HEK293 (cell line): Measurements from ENCODE around the gene RPS6KA1.

ENCODE experiments used
- CTCF ChIA-PET: fragments of 350-600 bp; formaldehyde crosslinking; extraction: SDS; loops from one replicate; lab custom pipeline; 2021; ENCODE audit warnings: antibody characterized with exemption; lab: Yijun Ruan, JAX
- POLR2A ChIA-PET: fragments of 300-600 bp; formaldehyde crosslinking; extraction: SDS; loops from one replicate; lab custom pipeline; 2020; ENCODE audit warnings: antibody characterized with exemption, inconsistent platforms; lab: Yijun Ruan, JAX
- H3K27ac ChIP-seq: fragments of 200-500 bp; sonication (Bioruptor generic); 2 replicates; pipeline ENCODE4 v1.5.1; 2014; ENCODE audit warnings: low read depth, low read length, control low read depth, inconsistent platforms; ENCODE audit errors: extremely low read depth
- H3K36me3 ChIP-seq, 2 experiments: fragments of 200-500 bp in 1 of 2; sonication (Bioruptor generic) in 1 of 2; 1 replicate in 1 of 2; 2 replicates in 1 of 2; pipeline ENCODE4 v1.5.1; 2014 to 2017; ENCODE audit warnings: inconsistent platforms in 2 of 2, low read length in 2 of 2; ENCODE audit not compliant: control insufficient read depth in 2 of 2, insufficient read depth in 1 of 2
- H3K4me1 ChIP-seq: fragments of 200-500 bp; sonication (Bioruptor generic); 2 replicates; pipeline ENCODE4 v1.5.1; 2014; ENCODE audit warnings: mild to moderate bottlenecking, low read length, inconsistent platforms; ENCODE audit not compliant: control insufficient read depth, insufficient read depth
- H3K4me3 ChIP-seq: 2 replicates; pipeline ENCODE4 v1.5.1; 2011; ENCODE audit warnings: low read depth, mild to moderate bottlenecking, control low read depth, low read length, moderate library complexity
- H3K9me3 ChIP-seq: fragments of 200-500 bp; sonication (Bioruptor generic); 2 replicates; pipeline ENCODE4 v1.5.1; 2014; ENCODE audit warnings: low read depth, low read length, inconsistent platforms; ENCODE audit not compliant: control insufficient read depth, insufficient read depth
- EGR2 ChIP-seq: fragments of 450-650 bp; formaldehyde crosslinking; IDR thresholded peaks from 2 replicates; pipeline ENCODE4 v1.5.1; 2016; ENCODE audit warnings: low read depth, missing biosample characterization, missing genetic modification characterization
- GLIS1 ChIP-seq: fragments of 450-650 bp; formaldehyde crosslinking; IDR thresholded peaks from 2 replicates; pipeline ENCODE4 v1.5.1; 2016; ENCODE audit warnings: missing biosample characterization, missing genetic modification characterization
- OVOL3 ChIP-seq: fragments of 450-650 bp; formaldehyde crosslinking; IDR thresholded peaks from 2 replicates; pipeline ENCODE4 v1.5.1; 2016; ENCODE audit warnings: missing biosample characterization, missing genetic modification characterization
- YY1 ChIP-seq: fragments of 450-650 bp; formaldehyde crosslinking; IDR thresholded peaks from 2 replicates; pipeline ENCODE4 v1.5.1; 2018; ENCODE audit warnings: missing biosample characterization, missing genetic modification characterization
- ZBTB7A ChIP-seq: fragments of 450-650 bp; formaldehyde crosslinking; IDR thresholded peaks from 2 replicates; pipeline ENCODE4 v1.5.1; 2016; ENCODE audit warnings: low read depth, missing biosample characterization, missing genetic modification characterization
- ZNF138 ChIP-seq: fragments of 450-650 bp; formaldehyde crosslinking; IDR thresholded peaks from 2 replicates; pipeline ENCODE4 v1.5.1; 2016; ENCODE audit warnings: missing biosample characterization, missing genetic modification characterization, borderline replicate concordance
- ZNF157 ChIP-seq: fragments of 450-650 bp; formaldehyde crosslinking; IDR thresholded peaks from 2 replicates; pipeline ENCODE4 v1.5.1; 2016; ENCODE audit warnings: missing biosample characterization, missing genetic modification characterization
- ZNF335 ChIP-seq: fragments of 450-650 bp; formaldehyde crosslinking; conservative IDR thresholded peaks from 2 replicates; pipeline ENCODE4 v1.5.1; 2016; ENCODE audit warnings: missing biosample characterization, missing genetic modification characterization
- ZNF404 ChIP-seq: fragments of 450-650 bp; formaldehyde crosslinking; IDR thresholded peaks from 2 replicates; pipeline ENCODE4 v1.5.1; 2017; ENCODE audit warnings: missing biosample characterization, missing genetic modification characterization
- ZNF530 ChIP-seq: fragments of 450-650 bp; formaldehyde crosslinking; IDR thresholded peaks from 2 replicates; pipeline ENCODE4 v1.5.1; 2016; ENCODE audit warnings: low read depth, missing biosample characterization, missing genetic modification characterization
- ZNF548 ChIP-seq: fragments of 450-650 bp; formaldehyde crosslinking; IDR thresholded peaks from 2 replicates; pipeline ENCODE4 v1.5.1; 2016; ENCODE audit warnings: missing biosample characterization, missing genetic modification characterization
- ZNF623 ChIP-seq: fragments of 450-650 bp; formaldehyde crosslinking; IDR thresholded peaks from 2 replicates; pipeline ENCODE4 v1.5.1; 2016; ENCODE audit warnings: missing biosample characterization, missing genetic modification characterization
- ZNF624 ChIP-seq: fragments of 450-650 bp; formaldehyde crosslinking; IDR thresholded peaks from 2 replicates; pipeline ENCODE4 v1.5.1; 2017; ENCODE audit warnings: missing biosample characterization, missing genetic modification characterization
- ZNF654 ChIP-seq: fragments of 450-650 bp; formaldehyde crosslinking; IDR thresholded peaks from 2 replicates; pipeline ENCODE4 v1.5.1; 2016; ENCODE audit warnings: low read depth, missing biosample characterization, missing genetic modification characterization
- ZNF76 ChIP-seq: fragments of 450-650 bp; formaldehyde crosslinking; IDR thresholded peaks from 2 replicates; pipeline ENCODE4; 2016; ENCODE audit warnings: low read depth, missing biosample characterization, missing genetic modification characterization, borderline replicate concordance
- ZNF837 ChIP-seq: fragments of 450-650 bp; formaldehyde crosslinking; IDR thresholded peaks from 2 replicates; pipeline ENCODE4 v1.5.1; 2016; ENCODE audit warnings: missing biosample characterization, missing genetic modification characterization
- TF ChIP-seq, protein P1 (sequence below): IDR thresholded peaks from 2 replicates; pipeline ENCODE4 v1.6.1; 2011; ENCODE audit warnings: mild to moderate bottlenecking, low read depth, low read length, borderline replicate concordance
- TF ChIP-seq, protein P2 (sequence below): fragments of 450-650 bp; formaldehyde crosslinking; IDR thresholded peaks from 2 replicates; pipeline ENCODE4 v1.5.1; 2016; ENCODE audit warnings: missing biosample characterization, missing genetic modification characterization
- TF ChIP-seq, protein P3 (sequence below): fragments of 450-650 bp; formaldehyde crosslinking; IDR thresholded peaks from 2 replicates; pipeline ENCODE4 v1.5.1; 2016; ENCODE audit warnings: missing biosample characterization, missing genetic modification characterization

Gene RPS6KA1

DNA sequence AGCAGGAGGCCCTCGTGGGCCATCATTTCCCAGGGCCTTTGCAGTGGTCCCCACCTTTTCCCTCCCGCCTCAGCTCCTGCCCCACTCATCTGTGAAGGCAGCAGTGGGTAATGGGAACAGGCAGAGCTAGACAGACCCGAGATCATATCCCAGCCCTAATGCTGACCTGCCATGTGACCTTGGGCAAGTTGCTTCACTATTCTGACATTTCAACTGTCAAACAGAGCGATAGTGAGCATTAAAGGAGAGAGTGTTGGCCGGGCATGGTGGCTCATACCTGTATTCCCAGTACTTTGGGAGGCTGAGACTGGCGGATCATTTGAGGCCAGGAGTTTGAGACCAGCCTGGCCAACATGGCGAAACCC lies 51.7 kb downstream of the RPS6KA1 start:
- TF ChIP-seq ZNF624 (tag by site-specific recombination) = no peak
- no peak for TF ChIP-seq ZNF404 (tag by site-specific recombination)
- TF ChIP-seq, protein P1, sequence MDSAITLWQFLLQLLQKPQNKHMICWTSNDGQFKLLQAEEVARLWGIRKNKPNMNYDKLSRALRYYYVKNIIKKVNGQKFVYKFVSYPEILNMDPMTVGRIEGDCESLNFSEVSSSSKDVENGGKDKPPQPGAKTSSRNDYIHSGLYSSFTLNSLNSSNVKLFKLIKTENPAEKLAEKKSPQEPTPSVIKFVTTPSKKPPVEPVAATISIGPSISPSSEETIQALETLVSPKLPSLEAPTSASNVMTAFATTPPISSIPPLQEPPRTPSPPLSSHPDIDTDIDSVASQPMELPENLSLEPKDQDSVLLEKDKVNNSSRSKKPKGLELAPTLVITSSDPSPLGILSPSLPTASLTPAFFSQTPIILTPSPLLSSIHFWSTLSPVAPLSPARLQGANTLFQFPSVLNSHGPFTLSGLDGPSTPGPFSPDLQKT = no peak
- TF ChIP-seq ZNF138 = no peak
- TF ChIP-seq ZNF837 (tag by site-specific recombination) = no peak
- CTCF ChIA-PET = interaction anchor here (0.6 to 1.0 kb wide), 2 partner anchors 13 to 164 kb away, joined by 3 read pairs; no protein-coding TSS in a partner anchor
- no peak overlapping the region for H3K4me3 ChIP-seq
- H3K27ac ChIP-seq = no peak overlapping the region
- POLR2A ChIA-PET = no interaction called here
- H3K9me3 ChIP-seq = no peaks in the 10 kb centered on the region
- no peaks in the 10 kb centered on the region for H3K4me1 ChIP-seq
- no peaks in the 10 kb centered on the region for H3K36me3 ChIP-seq

DNA sequence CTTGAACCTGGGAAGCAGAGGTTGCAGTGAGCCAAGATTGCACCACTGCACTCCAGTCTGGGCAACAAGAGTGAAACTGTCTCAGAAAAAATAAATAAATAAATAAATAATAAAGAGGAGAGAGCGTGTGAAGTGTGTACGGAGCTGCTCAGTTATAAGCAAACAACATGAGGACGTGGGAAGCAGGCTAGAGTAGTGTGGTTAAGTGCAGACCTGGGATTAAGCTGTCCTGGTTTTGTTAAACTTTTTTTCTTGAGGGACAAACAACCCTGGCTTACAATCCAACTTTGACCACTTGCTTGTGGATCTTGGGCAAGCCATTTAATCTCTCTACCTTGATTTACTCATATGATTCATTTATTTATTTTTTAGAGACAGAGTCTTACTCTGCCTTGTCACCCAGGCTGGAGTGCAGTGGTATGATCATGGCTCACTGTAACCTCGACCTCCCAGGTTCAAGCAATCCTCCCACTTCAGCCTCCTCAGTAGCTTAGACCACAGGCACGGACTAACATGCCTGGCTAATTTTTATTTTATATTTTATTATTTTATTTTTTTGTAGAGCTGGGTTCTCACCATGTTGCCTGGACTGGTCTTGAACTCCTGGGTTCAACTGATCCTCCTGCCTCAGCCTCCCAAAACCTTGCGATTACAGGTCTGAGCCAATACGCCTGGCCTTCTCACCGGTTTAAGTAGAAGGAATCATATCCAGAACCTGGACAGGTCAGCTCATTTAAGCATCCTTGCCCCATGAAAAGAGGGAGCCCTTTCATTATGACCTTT lies 52.7 kb downstream of the RPS6KA1 start:
- no peak overlapping the region for H3K27ac ChIP-seq
- no peaks in the 10 kb centered on the region for H3K36me3 ChIP-seq
- H3K9me3 ChIP-seq = no peaks in the 10 kb centered on the region
- no peak overlapping the region for H3K4me3 ChIP-seq
- POLR2A ChIA-PET = no interaction called here
- TF ChIP-seq ZNF654 (tag by site-specific recombination) (no peak), ZNF157 (tag by site-specific recombination) (no peak), ZNF623 (tag by site-specific recombination) (no peak), OVOL3 (tag by site-specific recombination) (no peak), ZNF76 (tag by site-specific recombination) (no peak), EGR2 (no peak), ZNF548 (tag by site-specific recombination) (no peak), YY1 (tag by site-specific recombination) (no peak), GLIS1 (tag by site-specific recombination) (no peak), ZBTB7A (tag by site-specific recombination) (no peak), ZNF404 (tag by site-specific recombination) (no peak), ZNF335 (no peak), ZNF530 (tag by site-specific recombination) (no peak)
- TF ChIP-seq, protein P2, sequence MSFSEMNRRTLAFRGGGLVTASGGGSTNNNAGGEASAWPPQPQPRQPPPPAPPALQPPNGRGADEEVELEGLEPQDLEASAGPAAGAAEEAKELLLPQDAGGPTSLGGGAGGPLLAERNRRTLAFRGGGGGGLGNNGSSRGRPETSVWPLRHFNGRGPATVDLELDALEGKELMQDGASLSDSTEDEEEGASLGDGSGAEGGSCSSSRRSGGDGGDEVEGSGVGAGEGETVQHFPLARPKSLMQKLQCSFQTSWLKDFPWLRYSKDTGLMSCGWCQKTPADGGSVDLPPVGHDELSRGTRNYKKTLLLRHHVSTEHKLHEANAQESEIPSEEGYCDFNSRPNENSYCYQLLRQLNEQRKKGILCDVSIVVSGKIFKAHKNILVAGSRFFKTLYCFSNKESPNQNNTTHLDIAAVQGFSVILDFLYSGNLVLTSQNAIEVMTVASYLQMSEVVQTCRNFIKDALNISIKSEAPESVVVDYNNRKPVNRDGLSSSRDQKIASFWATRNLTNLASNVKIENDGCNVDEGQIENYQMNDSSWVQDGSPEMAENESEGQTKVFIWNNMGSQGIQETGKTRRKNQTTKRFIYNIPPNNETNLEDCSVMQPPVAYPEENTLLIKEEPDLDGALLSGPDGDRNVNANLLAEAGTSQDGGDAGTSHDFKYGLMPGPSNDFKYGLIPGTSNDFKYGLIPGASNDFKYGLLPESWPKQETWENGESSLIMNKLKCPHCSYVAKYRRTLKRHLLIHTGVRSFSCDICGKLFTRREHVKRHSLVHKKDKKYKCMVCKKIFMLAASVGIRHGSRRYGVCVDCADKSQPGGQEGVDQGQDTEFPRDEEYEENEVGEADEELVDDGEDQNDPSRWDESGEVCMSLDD = no peak
- TF ChIP-seq, protein P3, sequence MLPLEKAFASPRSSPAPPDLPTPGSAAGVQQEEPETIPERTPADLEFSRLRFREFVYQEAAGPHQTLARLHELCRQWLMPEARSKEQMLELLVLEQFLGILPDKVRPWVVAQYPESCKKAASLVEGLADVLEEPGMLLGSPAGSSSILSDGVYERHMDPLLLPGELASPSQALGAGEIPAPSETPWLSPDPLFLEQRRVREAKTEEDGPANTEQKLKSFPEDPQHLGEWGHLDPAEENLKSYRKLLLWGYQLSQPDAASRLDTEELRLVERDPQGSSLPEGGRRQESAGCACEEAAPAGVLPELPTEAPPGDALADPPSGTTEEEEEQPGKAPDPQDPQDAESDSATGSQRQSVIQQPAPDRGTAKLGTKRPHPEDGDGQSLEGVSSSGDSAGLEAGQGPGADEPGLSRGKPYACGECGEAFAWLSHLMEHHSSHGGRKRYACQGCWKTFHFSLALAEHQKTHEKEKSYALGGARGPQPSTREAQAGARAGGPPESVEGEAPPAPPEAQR (tag by site-specific recombination) = no peak
- CTCF ChIA-PET = interaction anchor here (0.9 to 1.0 kb wide), 3 partner anchors 10 to 165 kb away, joined by 3 read pairs; no protein-coding TSS in a partner anchor
- no peaks in the 10 kb centered on the region for H3K4me1 ChIP-seq
